ENCODE measurements around the gene RSPH10B. TPM values are rescaled to one million over a fixed set of nuclear protein-coding genes. Genes with fewer than 3 reads are reported as not detected.
"Not testable (repeated sequence)": the region's sequence is repeated elsewhere in the genome, so short reads cannot be mapped to it uniquely, and the experiment has no call there.

Gene RSPH10B
- total RNA-seq, 2 experiments from 2014 or later = not detected

DNA sequence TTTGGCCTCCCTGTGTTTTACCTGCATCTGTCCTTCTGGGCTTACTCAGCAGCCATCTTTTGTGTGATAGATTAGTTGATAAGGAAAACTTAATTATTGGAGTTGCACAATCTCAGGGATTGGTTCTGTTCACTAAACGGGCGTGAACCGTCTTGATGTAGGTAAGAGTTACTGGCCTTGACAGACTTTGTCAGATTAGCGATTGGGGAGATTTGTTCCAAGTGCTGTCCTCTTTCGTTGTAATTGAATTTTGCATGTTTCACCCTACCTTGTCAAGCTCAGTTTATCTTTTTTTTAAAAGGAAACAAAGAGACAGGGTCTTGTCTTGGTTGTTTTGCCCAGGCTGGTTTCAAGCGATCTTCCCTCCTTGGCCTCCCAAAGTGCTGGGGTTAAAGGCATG lies 67.5 kb downstream of the RSPH10B start:
- Mint-ChIP-seq H3K4me1 (peaks cover 12% of the 10 kb centered on the region), H3K36me3 (ENCODE audit: low read depth) (peaks cover 28% of the 10 kb centered on the region)
- H3K4me3 Mint-ChIP-seq, H3K27ac Mint-ChIP-seq, POLR2A ChIA-PET, H3K27me3 Mint-ChIP-seq, CTCF ChIA-PET, DNase-seq, H3K9me3 Mint-ChIP-seq: not testable (repeated sequence)

DNA sequence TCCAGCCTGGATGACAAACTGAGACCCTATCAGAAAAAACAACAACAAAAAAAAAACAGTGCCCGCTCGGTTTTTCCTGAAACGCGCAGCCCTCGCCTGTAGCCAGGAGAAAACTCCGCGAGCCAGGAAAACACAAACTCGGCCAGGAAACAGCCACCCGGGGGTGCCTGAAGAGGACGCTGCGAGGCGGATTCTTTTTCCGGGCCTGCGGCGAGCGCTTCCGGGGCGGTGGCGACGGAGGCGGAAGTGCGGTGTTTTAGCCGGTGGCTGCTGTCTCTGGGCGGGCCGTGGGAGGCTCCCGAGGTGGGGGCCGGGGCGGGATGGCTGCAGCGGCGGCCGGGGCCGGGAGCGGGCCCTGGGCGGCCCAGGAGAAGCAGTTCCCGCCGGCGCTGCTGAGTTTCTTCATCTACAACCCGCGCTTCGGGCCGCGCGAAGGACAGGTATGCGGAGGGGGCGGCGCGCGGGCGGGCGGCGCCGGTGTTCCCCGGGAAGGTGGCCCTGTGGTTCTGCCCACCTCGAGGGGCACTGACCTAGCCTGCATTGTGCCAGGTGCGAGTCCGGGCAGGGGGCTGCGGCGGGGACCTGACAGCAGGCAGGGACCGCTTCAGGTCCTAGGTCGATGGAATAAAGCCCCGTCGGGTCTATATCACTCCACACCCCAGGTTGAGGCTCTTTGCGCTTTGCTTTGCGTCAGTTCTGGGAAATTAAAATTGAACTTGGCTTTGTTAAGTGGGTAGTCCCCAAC lies 71.8 kb downstream of the RSPH10B start, which contains the start of gene CCZ1:
Gene CCZ1 (plus strand): TSS at position 254 of the 745 bp plus-strand sequence. CDS start 67 bp downstream, at position 321.
- Mint-ChIP-seq H3K4me3 (peak within 1 kb of the TSS; percentile 82), H3K36me3 (ENCODE audit: low read depth) (peaks cover 20% of the 10 kb centered on the region), H3K4me1 (peaks cover 14% of the 10 kb centered on the region), H3K27ac (peak within 1 kb of the TSS; percentile 88)
- POLR2A ChIA-PET, H3K27me3 Mint-ChIP-seq, CTCF ChIA-PET, H3K9me3 Mint-ChIP-seq: not testable (repeated sequence)
- DNase-seq = peak; percentile 93

DNA sequence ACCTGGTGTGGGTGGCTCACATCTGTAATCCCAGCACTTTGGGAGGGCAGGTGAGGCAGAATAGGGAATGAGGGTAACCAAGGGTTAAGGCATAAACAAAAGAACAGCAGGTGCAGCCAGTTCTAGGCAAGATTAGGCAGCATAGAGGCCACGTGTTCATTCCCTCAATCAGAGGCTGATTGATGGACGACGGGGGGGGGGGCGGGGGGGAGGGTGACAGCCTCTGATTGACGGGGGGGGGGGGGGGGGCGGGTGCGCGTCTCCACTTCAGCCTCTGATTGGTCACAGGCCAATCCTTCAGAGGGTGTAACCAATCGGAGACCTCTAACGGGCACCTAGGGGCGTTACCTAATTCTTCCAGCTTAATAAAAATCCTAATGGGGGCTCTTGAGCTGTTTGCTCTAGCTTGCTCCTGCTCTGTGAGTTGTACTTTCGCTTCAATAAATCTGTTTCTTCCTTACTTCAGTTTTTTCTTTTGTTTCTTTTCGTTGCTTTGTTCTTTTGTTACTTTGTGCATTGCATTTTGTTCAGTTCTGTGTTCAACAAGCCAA lies 73.0 kb downstream of the RSPH10B start:
- Mint-ChIP-seq H3K4me1 (peaks cover 14% of the 10 kb centered on the region), H3K4me3 (peak overlapping the region; percentile 65)
- H3K36me3 Mint-ChIP-seq (ENCODE audit: low read depth); H3K27ac Mint-ChIP-seq; POLR2A ChIA-PET; CTCF ChIA-PET; H3K27me3 Mint-ChIP-seq; H3K9me3 Mint-ChIP-seq; DNase-seq: not testable (repeated sequence)

DNA sequence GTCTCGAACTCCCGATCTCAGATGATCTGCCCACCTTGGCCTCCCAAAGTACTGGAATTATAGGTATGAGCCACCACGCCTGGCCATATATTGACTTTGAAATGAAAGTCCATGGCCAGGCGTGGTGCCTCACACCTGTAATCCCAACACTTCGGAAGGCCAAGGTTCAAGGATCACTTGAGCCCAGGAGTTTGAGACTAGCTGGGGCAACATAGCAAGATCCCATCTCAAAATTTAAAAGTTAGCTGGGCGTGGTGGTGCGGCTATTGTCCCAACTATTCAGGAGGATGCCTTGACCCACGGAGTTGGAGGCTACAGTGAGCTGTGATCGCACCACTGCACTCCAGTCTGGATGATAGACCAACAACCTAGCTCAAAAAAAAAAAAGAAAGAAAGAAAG lies 78.0 kb downstream of the RSPH10B start:
- no peak overlapping the region for H3K27ac Mint-ChIP-seq
- DNase-seq = no peak
- ChIA-PET POLR2A (no interaction called here), CTCF (interaction anchor here (0.6 kb wide), 2 partner anchors 35 to 302 kb away, joined by 3 to 5 read pairs; no protein-coding TSS in a partner anchor)
- H3K4me1 Mint-ChIP-seq = no peaks in the 10 kb centered on the region
- H3K9me3 Mint-ChIP-seq = no peaks in the 10 kb centered on the region
- H3K4me3 Mint-ChIP-seq = no peak overlapping the region
- H3K36me3 Mint-ChIP-seq (ENCODE audit: low read depth) = no peaks in the 10 kb centered on the region
- no peaks in the 10 kb centered on the region for H3K27me3 Mint-ChIP-seq

DNA sequence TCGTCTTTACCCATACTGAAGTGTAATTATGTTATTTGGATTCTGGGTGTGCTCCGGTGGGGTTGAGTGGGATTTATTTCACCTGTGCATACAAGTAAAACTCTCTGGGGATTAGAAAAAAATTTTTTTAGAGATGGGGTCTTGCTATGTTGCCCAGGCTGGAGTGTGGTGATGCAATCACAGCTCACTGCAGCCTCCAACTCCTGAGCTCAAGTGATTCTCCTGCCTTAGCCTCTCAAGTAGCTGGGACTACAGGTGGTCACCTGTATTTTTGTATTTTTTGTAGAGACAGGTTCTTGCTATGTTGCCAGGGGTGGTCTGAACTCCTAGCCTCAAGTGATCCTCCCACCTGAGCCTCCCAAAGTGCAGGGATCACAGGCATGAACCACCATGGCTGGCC lies 80.2 kb downstream of the RSPH10B start:
- CTCF ChIA-PET = not testable (repeated sequence)

DNA sequence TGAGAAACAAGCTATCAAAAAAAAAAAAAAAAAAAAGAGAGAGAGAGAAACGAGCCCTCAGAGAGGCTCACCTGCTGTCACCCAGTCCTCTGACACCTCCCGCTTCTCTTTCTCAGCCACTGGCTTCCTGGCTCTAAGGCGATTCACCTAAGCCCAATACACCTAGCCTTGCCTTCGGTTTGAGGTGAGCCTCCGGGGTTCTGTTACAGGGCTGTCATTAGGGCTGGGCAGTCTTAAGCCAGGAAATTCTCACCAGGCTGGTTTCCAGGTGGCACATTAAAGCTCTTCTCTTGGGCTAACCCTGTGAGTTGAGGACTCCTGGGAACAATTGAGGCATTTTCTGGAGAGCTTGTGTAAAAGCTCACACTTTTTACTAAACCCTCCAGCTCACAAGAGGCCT lies 82.5 kb downstream of the RSPH10B start:
- H3K4me3 Mint-ChIP-seq; H3K36me3 Mint-ChIP-seq (ENCODE audit: low read depth); DNase-seq; H3K9me3 Mint-ChIP-seq; POLR2A ChIA-PET; CTCF ChIA-PET; H3K4me1 Mint-ChIP-seq; H3K27me3 Mint-ChIP-seq; H3K27ac Mint-ChIP-seq: not testable (repeated sequence)

More for the DNA sequence above, 80.2 kb downstream of the RSPH10B start:
- H3K36me3 Mint-ChIP-seq (ENCODE audit: low read depth); POLR2A ChIA-PET; H3K9me3 Mint-ChIP-seq; DNase-seq; H3K27ac Mint-ChIP-seq; H3K27me3 Mint-ChIP-seq; H3K4me3 Mint-ChIP-seq; H3K4me1 Mint-ChIP-seq: not testable (repeated sequence)

DNA sequence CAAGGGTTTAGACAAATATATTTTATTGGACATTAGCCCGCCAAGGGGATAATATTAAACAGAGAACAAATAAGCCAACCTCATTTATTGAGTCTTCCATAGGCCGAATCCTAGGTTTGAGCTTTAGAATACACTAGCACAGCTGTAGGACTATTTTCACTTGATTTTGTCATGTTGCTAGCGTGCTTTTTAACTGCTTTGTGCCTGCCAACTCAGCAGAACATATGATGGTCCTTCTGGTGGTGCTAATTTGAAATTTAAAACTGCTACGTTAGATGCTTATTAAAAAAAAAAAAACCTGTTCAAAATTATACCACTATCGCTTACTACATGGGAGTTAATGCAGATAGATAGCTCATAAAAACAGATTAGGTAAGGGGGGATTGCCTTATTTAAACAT lies 86.1 kb downstream of the RSPH10B start:
- POLR2A ChIA-PET; H3K27me3 Mint-ChIP-seq; H3K4me1 Mint-ChIP-seq; H3K9me3 Mint-ChIP-seq; CTCF ChIA-PET; H3K36me3 Mint-ChIP-seq (ENCODE audit: low read depth); DNase-seq; H3K27ac Mint-ChIP-seq; H3K4me3 Mint-ChIP-seq: not testable (repeated sequence)

DNA sequence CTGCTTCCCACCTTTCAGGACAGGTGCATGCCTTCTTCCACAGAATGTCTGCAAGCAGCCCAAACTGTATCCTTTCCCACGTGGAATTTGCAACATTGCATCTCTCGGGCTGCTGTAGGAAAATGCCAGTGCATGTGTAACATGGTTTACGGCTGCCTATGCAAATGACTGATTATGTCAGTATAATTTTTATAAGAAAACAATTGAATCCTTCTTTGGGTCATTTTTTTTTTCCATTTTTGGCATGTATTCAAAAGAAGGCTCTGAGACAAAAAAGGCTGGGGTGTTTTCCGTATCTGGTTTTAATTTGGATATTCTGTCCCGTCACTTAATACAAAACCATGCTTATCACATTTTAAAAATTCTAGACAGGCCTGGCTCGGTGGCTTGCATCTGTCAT lies 90.4 kb downstream of the RSPH10B start:
- H3K36me3 Mint-ChIP-seq (ENCODE audit: low read depth); H3K4me3 Mint-ChIP-seq; H3K9me3 Mint-ChIP-seq; DNase-seq; H3K4me1 Mint-ChIP-seq; H3K27me3 Mint-ChIP-seq; H3K27ac Mint-ChIP-seq; POLR2A ChIA-PET; CTCF ChIA-PET: not testable (repeated sequence)

DNA sequence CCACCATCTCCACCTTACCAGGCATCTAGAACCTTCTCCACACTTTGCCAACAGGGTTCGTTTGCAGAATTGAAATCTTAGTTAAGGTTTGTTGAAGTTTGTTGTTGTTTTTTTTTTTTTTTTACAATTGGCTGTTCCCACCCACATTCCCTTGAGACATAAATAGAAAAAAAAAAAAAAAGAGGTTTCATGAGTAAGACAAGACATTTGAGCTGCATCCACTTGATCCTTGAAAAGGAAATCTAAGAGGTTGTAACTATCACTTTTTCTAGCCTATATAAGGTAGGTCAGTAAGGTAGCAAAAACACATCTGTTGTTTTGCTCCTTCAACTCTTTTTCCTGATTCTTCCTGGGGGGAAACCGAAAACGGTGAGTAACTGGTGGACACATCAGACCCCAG lies 90.9 kb downstream of the RSPH10B start:
- H3K9me3 Mint-ChIP-seq; DNase-seq; H3K4me3 Mint-ChIP-seq; H3K27me3 Mint-ChIP-seq; CTCF ChIA-PET; H3K36me3 Mint-ChIP-seq (ENCODE audit: low read depth); POLR2A ChIA-PET; H3K27ac Mint-ChIP-seq; H3K4me1 Mint-ChIP-seq: not testable (repeated sequence)

Other genes starting within 250 kb of the RSPH10B start
- gene RNF216, start 189.0 kb downstream of the RSPH10B start, total RNA-seq = 10 to 100 TPM; 24.8 to 25.2 TPM
- gene OCM, start 89.9 kb downstream of the RSPH10B start, total RNA-seq = under 1 TPM; 0.33 to 0.73 TPM
- 100 to 1,000 TPM; 108 to 116 TPM for gene CCZ1, start 72.0 kb downstream of the RSPH10B start, total RNA-seq
- gene PMS2, start 38.4 kb upstream of the RSPH10B start, total RNA-seq = 10 to 100 TPM; 19.7 to 21.2 TPM
- 10 to 100 TPM; 21.9 to 22.3 TPM for gene AIMP2, start 38.6 kb upstream of the RSPH10B start, total RNA-seq
- under 1 TPM in 1 of 2 experiments, not detected in 1; 0.20 TPM for gene ANKRD61, start 60.7 kb upstream of the RSPH10B start, total RNA-seq
- 100 to 1,000 TPM; 118 to 124 TPM for gene EIF2AK1, start 88.5 kb upstream of the RSPH10B start, total RNA-seq
- gene USP42, start 134.3 kb upstream of the RSPH10B start, total RNA-seq = 10 to 100 TPM; 14.5 to 14.8 TPM

Data from activated CD4-positive, alpha-beta memory T cell treated with anti-CD3 and anti-CD28 coated beads, Interleukin-2, amount 10 ng/mL, durations not matched to agents 7 days and 5 days (primary cell).